ENCODE data around the gene ATP1A4.

DNA sequence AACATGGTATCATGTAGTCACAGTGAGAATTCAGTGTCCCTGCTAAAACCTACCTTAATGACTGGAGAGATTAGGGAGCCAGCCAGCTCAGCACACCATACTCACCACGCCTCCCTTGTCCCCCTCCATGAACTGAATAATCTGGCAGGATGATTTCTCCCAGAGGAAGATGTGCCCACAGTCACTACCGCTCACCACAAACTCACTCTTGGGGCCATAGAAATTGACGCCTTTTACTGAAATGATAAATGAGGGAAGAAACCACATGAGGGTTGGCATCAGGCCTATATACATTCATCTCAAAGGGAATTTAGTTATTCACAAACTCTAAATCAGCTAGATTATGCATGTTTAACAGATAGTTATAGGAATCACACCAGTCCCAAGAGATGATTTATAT, 71.1 kb downstream of the ATP1A4 start:
- TF ChIP-seq CTCF (IDR thresholded peaks at IDR 0.05; ENCODE audit: insufficient read depth, low read depth, low read length) = no peak
- no peak for TF ChIP-seq EZH2 (IDR thresholded peaks at IDR 0.05; ENCODE audit: insufficient read depth, low read length)
